HG03103 (cell line): ENCODE results near the gene SLCO3A1.

ENCODE experiments used
- ATAC-seq: cut with Tn5 transposase; IDR thresholded peaks from one replicate; pipeline ENCODE4 v1.9.1; 2021; ENCODE audit warnings: low read depth; ENCODE audit not compliant: unreplicated experiment

SLCO3A1 gene

DNA sequence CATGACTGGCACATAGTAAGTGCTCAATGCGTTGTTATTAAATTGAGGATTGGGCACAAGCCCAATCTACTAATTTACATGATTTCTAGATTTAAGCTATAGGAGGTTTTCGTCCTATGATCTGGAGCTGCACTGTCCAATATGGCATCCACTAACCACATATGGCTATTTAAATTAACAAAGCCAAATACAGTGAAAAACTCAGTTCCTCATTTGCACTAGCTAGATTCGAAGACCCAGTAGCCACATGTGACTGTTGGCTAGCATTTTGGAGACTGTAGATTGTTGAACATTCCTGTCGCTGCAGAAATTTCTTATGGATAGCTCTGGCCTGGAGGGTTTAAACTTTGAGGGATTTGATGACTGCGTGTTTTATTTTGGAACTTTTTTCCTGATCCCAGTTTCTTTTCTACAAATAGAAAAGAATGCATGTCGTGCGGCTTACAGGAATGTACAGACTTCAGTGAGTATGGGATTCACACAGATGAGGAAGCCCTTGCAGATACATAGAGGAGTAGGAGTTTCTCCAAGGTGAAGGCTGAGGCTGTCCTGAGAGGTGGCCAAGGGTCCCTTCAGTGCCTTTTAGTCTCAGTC lies 82.8 kb downstream of the SLCO3A1 start:
- no peak for ATAC-seq

GRCh38 chr15:91936927-91937326 lies 83.4 kb downstream of the SLCO3A1 start:
- ATAC-seq, result no peak

- no peak for ATAC-seq
Measured at GRCh38 chr15:91938136-91938535, 84.6 kb downstream of the SLCO3A1 start.

- no peak for ATAC-seq
Measured at GRCh38 chr15:91939403-91939831, 85.9 kb downstream of the SLCO3A1 start.

DNA sequence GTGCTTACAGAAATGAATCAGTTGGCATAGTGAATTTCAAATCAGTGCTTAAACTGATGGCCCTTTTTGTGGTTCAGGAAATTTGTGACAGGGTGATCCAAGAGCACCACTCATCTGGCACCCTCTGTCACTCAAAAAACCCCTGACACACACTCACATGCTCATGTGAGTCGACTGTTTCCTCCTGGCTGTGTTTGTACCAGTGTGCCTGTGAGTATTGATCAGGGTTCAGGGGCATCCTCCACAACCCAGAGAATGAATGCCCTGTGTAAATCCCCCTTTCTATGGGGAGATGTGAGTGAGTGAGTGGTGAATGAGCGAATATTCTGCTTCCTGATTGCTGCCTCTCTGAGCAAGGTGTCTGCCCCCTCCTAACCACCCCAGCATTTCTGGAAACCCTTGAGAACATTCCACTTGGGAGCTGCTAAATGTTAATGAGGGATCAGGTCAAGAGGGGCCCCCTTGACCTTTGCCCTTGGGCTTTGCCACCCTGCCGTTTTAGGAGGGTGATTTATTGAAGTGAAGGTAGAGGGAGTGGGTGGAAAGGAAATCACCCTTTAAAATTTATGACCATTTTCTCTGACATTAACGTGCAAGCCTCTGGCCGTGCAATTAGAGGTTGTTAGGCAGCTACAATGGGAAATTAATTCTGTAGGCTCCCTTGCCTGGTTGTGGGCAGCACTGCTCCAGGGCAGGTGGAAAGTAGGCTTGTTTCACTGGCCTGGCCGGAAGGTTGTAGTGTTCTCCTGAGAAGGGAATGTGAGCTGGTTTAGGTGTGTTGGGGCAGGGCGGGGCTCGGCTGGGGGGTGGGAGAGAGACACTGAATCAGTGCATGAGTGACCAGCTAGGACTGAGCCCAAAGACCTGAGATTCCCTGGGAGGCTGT lies 87.2 kb downstream of the SLCO3A1 start:
- ATAC-seq, result no peak

DNA sequence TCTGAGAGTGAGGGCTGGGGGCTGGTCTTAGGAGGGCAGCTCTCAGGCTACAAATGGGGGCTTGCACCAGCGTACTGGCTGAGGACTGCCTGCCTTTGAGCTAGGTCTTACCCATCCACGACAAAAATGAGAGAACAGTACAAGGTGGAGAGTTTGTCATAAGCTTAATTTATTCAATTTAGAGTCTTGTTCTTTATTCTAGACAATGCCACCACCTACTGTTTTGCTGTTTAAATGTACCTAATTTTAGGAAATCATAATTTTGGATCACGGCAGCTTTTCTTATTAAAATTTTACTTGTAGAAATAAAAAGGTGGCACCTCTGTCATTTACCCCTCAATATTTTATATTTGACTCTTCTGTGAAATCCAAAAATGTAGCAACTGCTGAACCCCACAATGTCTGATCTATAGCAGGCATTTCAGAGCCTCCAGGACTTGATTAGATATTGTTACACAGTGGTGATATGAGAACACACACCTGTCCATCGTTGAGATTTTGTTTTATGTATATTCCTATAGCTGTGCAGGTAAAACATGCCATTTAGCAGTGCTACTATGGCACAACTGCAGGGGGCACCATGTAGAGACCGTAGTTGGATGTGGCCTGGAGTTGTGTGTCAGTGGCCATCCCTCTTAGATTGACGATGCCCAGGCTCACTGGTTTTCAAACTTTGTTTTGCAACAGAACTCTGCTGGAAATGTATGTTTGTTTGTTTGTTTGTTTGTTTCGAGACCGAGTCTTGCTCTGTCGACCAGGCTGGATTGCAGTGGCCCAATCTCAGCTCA lies 88.6 kb downstream of the SLCO3A1 start:
- no peak for ATAC-seq

GRCh38 chr15:91942720-91943394 lies 89.3 kb downstream of the SLCO3A1 start:
- ATAC-seq, result peak; percentile 64

DNA sequence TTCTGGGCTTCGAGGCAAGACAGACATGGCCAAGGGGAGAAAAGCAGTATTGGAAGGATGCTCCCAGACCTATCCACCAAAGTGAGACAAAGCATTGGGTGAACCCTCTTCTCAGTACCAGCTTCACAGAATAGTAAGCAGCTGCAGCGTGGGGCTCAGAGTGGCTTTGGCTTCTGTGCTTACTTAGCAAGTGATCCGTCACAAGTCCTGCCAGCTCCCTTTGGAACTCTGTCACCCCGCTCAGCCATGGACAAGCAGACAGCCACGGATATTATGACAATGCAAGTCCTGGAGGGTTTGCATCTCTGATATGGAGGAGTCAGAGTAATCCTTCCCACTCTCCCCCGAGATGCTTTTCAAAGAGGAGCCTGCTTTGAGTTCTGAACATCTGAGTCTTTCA lies 90.8 kb downstream of the SLCO3A1 start:
- no peak for ATAC-seq

DNA sequence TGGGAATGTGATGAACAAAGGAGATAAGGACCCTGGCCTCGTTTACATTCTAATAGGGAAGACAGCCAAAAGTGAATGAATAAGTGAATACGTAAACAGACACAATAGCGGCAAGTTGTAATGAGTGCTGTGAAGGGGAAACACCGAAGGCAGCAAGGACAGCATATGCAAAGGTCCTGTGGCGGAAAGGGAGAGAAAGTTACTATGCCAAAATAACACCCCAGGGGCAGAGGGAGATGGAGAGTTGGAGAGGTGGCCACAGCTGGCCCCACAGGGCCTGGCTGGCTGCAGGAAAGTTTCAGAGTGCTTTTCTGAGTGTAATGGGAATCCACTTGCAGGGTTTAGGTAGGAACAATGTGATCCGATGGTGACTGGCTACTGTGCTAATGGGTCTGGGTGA lies 91.9 kb downstream of the SLCO3A1 start:
- no peak for ATAC-seq

GRCh38 chr15:91946075-91946474 lies 92.6 kb downstream of the SLCO3A1 start:
- ATAC-seq, result no peak

DNA sequence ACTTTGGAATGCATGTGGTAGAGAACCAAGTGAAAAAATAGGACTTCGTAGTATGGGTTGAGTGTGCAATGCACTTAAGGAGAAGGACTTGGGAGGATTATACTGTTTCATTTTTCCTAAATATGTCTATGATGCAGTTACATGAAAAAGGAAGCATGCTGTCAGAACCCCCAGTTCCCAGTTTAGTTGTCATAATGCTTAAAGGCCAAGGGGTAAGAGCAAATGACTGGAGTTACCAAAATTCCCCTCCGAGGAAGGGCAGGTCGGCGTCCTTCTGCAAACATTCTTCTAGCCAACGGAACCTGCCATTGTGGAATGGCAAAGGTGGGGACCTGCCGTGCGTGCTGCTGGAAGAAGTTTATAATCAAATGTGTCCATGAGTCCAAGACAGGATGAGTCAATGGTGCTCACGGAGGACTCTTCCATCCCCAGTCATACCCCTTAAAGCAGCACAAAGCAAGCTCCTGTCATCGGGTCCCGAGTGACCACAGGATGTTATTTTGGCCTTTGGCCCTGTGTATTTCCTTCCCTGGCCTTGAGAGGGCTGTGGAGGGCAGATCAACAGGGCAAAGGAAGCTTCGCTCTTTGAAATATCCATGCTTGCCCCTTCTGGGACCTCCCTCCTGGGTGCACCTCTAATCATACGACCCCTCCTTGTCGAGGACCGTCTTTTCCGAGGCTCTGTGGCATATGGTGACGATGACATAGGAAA lies 93.2 kb downstream of the SLCO3A1 start:
- ATAC-seq, result no peak

GRCh38 chr15:91947293-91947679 lies 93.8 kb downstream of the SLCO3A1 start:
- no peak for ATAC-seq

DNA sequence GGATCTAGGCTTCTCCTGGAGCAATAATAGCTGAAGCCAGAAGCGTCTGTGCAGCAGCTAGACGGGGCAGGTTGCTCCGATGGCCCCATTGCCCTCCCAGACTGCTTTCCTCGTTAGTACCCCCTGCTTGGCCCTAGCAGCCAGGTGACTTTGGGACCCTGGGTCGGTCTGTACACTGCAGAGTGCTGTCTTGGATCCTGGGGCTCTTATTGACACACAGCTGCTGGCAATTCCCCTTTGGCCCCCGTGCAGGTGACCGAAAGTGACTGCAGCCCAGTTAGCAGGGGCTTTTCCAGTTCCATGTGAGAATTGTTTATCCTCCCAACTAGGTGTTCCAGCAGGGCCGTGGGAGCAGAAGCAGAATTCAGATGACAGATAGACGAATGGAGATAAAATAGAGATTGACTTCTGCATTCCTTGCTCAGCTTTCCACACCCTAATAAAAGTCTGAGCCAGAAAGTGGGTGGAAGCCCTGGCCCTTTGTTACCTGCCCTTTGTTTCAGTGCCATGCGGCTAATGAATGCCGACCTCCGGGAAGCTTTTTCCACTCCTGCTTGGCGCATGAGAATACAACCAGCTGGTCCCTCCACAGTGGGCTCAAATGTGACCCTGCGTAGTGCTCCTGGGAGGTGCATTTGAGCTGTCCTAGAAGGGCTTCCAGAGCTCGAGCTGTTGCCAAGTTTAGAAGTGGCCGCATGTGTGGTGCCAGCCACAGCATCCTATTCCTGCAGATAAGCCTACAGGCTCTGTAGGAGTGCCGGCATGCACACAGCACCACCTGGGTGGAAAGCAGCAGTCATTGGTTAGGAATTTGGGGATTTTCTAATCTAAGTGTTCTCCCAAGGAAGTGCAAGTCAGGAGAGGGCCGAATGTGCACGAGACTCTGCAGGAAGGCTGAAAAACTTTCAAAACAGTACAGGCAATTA lies 94.4 kb downstream of the SLCO3A1 start:
- no peak for ATAC-seq

- ATAC-seq, result no peak
Measured at GRCh38 chr15:91949361-91949760, 95.9 kb downstream of the SLCO3A1 start.

DNA sequence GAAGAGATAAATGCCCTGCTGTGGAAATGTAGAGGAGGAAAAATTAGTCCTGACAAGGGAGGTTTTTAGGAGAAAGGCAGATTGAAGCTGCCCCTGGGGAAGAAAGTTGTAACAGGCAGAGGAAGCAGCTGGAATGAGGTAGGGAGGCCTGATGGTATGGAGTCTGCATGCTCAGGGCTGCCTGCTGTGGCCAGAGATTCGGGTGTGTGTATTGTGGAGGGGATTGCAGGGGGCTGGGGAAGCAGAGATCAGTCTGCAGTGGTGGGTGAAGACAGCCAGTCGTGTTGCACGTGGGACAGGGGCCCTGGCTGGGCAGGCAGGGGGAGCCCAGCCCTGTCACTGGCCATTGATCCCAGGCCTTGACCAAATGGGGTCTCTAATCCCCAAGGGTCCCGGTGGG lies 96.5 kb downstream of the SLCO3A1 start:
- ATAC-seq, result no peak

GRCh38 chr15:91950631-91951329 lies 97.3 kb downstream of the SLCO3A1 start:
- ATAC-seq, result no peak

DNA sequence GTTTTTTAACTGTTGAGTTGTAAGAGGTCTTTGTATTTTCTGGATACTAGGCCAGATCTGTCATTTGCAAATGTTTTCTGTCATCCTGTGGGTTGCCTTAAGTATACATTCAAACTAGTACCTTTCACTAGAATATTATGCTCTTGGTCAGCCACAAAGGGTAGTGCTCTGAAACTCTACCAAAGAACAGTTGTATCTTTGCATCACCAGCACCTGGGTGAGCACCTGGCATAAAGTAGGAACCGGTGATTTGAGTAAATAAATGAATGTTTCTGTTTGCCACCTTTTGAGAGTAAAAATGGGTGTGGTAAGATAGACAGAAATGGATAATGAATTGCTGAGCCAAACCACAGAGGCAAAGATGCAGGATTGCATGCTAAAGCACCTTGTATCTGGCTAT lies 98.7 kb downstream of the SLCO3A1 start:
- ATAC-seq, result no peak

DNA sequence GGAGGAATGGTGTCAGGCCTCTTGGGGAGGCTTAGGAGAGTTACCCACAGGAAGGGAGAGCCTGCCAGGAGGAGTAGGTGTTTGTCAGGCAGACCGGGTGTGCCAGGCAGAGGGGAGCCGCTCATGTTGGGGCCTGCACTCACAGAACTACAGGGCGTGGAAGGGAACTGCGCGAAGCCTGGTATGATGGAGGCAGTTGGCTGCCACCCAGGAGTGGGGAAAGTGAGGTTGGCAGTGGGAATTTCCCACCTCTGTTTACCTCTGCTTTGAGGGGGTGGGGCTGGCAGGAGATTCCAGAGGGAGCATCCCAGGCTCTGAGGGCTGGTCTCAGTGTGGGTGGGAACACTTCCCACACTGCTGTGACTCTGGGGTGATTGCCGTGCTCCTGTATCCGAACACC lies 99.9 kb downstream of the SLCO3A1 start:
- no peak for ATAC-seq

DNA sequence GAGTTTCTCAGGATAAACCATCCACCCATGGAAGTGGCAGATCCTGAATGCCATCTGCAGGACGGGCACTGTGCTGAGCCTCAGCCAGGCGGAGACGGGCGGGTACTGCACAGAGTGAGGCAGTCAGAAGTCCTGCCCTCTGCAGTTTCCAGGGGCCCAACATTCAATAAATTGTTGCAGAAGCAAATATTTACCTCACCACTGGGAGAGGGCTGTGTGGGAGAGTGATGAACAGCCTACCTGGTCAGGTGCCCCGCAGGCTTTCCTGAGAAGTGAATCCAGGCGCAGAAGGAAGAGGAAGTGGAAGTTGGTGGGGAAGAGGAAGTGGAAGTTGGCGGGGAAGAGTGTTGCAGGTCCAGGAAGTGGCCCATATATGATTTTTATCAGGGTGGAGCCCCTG lies 100.8 kb downstream of the SLCO3A1 start:
- no peak for ATAC-seq
